Astrocyte (in vitro differentiated cells and primary cell): ENCODE results near the gene RIMBP2.

ENCODE experiments used
- EZH2 ChIP-seq: IDR thresholded peaks from 2 replicates; pipeline ENCODE4 v1.6.1; 2012; ENCODE audit warnings: mild to moderate bottlenecking, low read length, inconsistent platforms; ENCODE audit not compliant: insufficient read depth
- TF ChIP-seq, protein P1 (sequence below): IDR thresholded peaks from 2 replicates; pipeline ENCODE4 v1.5.1; 2011; ENCODE audit warnings: low read depth, mild to moderate bottlenecking, inconsistent platforms, low read length, moderate library complexity; ENCODE audit not compliant: insufficient read depth

DNA sequence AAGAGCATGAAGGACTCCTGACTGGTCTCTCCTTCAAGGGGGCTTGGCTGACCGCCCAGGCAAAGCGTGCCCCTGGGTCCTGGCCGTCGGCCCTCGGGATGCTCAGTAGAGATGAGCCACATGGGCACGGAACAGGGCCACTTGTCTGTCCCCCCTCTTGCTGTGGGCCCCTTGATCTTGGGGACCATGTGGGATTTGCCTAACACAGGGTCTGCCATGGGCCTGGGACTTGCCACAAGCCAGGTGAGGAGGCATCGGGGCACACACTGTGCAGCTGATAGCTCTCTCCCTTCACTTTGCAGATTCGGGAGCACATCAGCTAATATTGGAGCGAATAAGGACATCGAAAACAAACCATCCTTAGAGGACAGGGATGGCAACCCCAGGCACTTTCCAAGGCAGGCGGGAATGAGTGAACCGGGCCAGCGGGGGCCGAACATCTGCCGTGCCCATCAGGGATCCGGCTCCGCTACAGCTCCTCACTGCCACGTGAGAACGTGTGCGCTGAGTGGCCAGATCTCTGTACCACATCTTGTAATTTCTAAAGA is 290.3 kb downstream of the RIMBP2 start:
- TF ChIP-seq, protein P1, sequence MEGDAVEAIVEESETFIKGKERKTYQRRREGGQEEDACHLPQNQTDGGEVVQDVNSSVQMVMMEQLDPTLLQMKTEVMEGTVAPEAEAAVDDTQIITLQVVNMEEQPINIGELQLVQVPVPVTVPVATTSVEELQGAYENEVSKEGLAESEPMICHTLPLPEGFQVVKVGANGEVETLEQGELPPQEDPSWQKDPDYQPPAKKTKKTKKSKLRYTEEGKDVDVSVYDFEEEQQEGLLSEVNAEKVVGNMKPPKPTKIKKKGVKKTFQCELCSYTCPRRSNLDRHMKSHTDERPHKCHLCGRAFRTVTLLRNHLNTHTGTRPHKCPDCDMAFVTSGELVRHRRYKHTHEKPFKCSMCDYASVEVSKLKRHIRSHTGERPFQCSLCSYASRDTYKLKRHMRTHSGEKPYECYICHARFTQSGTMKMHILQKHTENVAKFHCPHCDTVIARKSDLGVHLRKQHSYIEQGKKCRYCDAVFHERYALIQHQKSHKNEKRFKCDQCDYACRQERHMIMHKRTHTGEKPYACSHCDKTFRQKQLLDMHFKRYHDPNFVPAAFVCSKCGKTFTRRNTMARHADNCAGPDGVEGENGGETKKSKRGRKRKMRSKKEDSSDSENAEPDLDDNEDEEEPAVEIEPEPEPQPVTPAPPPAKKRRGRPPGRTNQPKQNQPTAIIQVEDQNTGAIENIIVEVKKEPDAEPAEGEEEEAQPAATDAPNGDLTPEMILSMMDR, result no peak
- no peak for TF ChIP-seq EZH2
